H1 (cell line): ENCODE measurements around the gene MAP4K4. TPM values are rescaled to one million over a fixed set of nuclear protein-coding genes. Genes with fewer than 3 reads are reported as not detected.

ENCODE experiments used
- CTCF ChIA-PET: fragments of 300-600 bp; sonication (Branson Sonifier 250); formaldehyde crosslinking; loops from one replicate; lab custom pipeline; 2021; ENCODE audit not compliant: partially characterized antibody; lab: Charles Lee
- POLR2A ChIA-PET: fragments of 300-600 bp; sonication (Branson Sonifier 250); formaldehyde crosslinking; loops from one replicate; lab custom pipeline; 2021; ENCODE audit warnings: inconsistent platforms; ENCODE audit not compliant: partially characterized antibody; lab: Charles Lee
- DNase-seq, 2 experiments: peaks; one replicate each; pipeline versions ENCODE4 v3.0.0 to v3.0.0-alpha.2; 2010 to 2022; ENCODE audit warnings: low spot score in 2 of 2, low read depth in 1 of 2, mixed read lengths in 1 of 2
- FAIRE-seq: peaks from 2 replicates; lab custom pipeline; 2011; peaks lifted over from hg19 to GRCh38; lab: Jason Lieb, UNC
- H2AFZ ChIP-seq: 2 replicates; pipeline ENCODE4 v1.8.1; 2012; ENCODE audit warnings: low read length, inconsistent platforms
- H2AK5ac ChIP-seq: 2 replicates; pipeline ENCODE4 v1.6.1; 2013; ENCODE audit warnings: low read depth, low read length
- H2BK120ac ChIP-seq: replicated peaks from 2 replicates; pipeline ENCODE3; 2013; ENCODE audit warnings: low read depth, low read length, inconsistent platforms
- H2BK12ac ChIP-seq: 2 replicates; pipeline ENCODE4 v1.6.1; 2013; ENCODE audit warnings: low read depth, low read length
- H2BK15ac ChIP-seq: 2 replicates; pipeline ENCODE4 v1.6.1; 2013; ENCODE audit warnings: low read length
- H2BK20ac ChIP-seq: 2 replicates; pipeline ENCODE4 v1.6.1; 2013; ENCODE audit warnings: low read length
- H2BK5ac ChIP-seq: 2 replicates; pipeline ENCODE4 v1.6.1; 2013; ENCODE audit warnings: low read depth, low read length
- H3K14ac ChIP-seq: 2 replicates; pipeline ENCODE4 v1.6.1; 2013; ENCODE audit warnings: inconsistent platforms; ENCODE audit not compliant: insufficient read length
- H3K18ac ChIP-seq: 2 replicates; pipeline ENCODE4 v1.6.1; 2013; ENCODE audit warnings: low read length; ENCODE audit errors: extremely low read depth
- H3K23ac ChIP-seq: 2 replicates; pipeline ENCODE4 v1.6.1; 2013; ENCODE audit warnings: inconsistent platforms; ENCODE audit not compliant: insufficient read length
- H3K23me2 ChIP-seq: 2 replicates; pipeline ENCODE4 v1.6.1; 2013; ENCODE audit warnings: low read depth, low read length
- H3K27ac ChIP-seq: 2 replicates; pipeline ENCODE4 v1.6.1; 2011; ENCODE audit warnings: low read depth, low read length, inconsistent platforms
- H3K27me3 ChIP-seq, 4 experiments: replicated peaks in 1 of 4; 1 replicate in 1 of 4; 2 replicates in 3 of 4; pipeline versions ENCODE4 v1.6.1 to v1.8.1; 2011 to 2013; ENCODE audit warnings: low read length in 3 of 4, mild to moderate bottlenecking in 3 of 4, inconsistent platforms in 2 of 4, mixed read lengths in 2 of 4, moderate library complexity in 1 of 4; ENCODE audit not compliant: control insufficient read depth in 3 of 4, insufficient read depth in 3 of 4; ENCODE audit errors: extremely low read depth in 1 of 4
- H3K36me3 ChIP-seq, 4 experiments: 2 replicates each; pipeline versions ENCODE4 v1.6.1 to v1.8.1; 2011 to 2013; ENCODE audit warnings: mild to moderate bottlenecking in 4 of 4, low read length in 3 of 4, moderate library complexity in 2 of 4, control low read depth in 1 of 4, inconsistent platforms in 1 of 4; ENCODE audit not compliant: insufficient read depth in 4 of 4, control insufficient read depth in 2 of 4
- H3K4ac ChIP-seq: replicated peaks from 2 replicates; pipeline ENCODE3; 2013; ENCODE audit warnings: low read length, low read depth, mixed read lengths, inconsistent platforms; ENCODE audit not compliant: insufficient read length
- H3K4me1 ChIP-seq, 4 experiments: replicated peaks in 1 of 4; 1 replicate in 1 of 4; 2 replicates in 3 of 4; pipeline versions ENCODE4 v1.6.1 to v1.8.1; 2011 to 2013; ENCODE audit warnings: low read length in 3 of 4, inconsistent platforms in 2 of 4, mixed read lengths in 1 of 4; ENCODE audit not compliant: insufficient read depth in 4 of 4, control insufficient read depth in 3 of 4
- H3K4me2 ChIP-seq, 2 experiments: 2 replicates each; pipeline versions ENCODE4 v1.6.1 to v1.8.1; 2011 to 2013; ENCODE audit warnings: low read depth in 2 of 2, low read length in 2 of 2, control low read depth in 1 of 2, inconsistent platforms in 1 of 2, mild to moderate bottlenecking in 1 of 2; ENCODE audit not compliant: insufficient read depth in 1 of 2
- H3K4me3 ChIP-seq, 4 experiments: fragments of 200-600, 300-600 bp in 1 of 4; sonication (generic), shearing (Covaris generic), sonication (Bioruptor Twin) in 1 of 4; 2 replicates each; pipeline versions ENCODE4 v1.5.1 to v1.8.1; 2011 to 2016; ENCODE audit warnings: low read length in 4 of 4, low read depth in 3 of 4, control low read depth in 2 of 4, inconsistent platforms in 2 of 4, mild to moderate bottlenecking in 2 of 4, mixed read lengths in 1 of 4, moderate library complexity in 1 of 4; ENCODE audit not compliant: insufficient read depth in 2 of 4; ENCODE audit errors: extremely low read depth in 1 of 4
- H3K56ac ChIP-seq: replicated peaks from 2 replicates; pipeline ENCODE3; 2013; ENCODE audit warnings: low read depth, mild to moderate bottlenecking, mixed read lengths, low read length, inconsistent platforms; ENCODE audit not compliant: insufficient read length
- H3K79me1 ChIP-seq: 2 replicates; pipeline ENCODE4 v1.6.1; 2013; ENCODE audit warnings: low read depth, low read length, control low read depth
- H3K79me2 ChIP-seq, 2 experiments: 2 replicates each; pipeline versions ENCODE4 v1.6.1 to v1.8.1; 2012 to 2013; ENCODE audit warnings: low read length in 2 of 2, mild to moderate bottlenecking in 2 of 2, inconsistent platforms in 1 of 2; ENCODE audit not compliant: insufficient read depth in 2 of 2, control insufficient read depth in 1 of 2
- H3K9ac ChIP-seq, 4 experiments: replicated peaks in 1 of 4; 1 replicate in 1 of 4; 2 replicates in 3 of 4; pipeline versions ENCODE4 v1.6.1 to v1.8.1; 2011 to 2013; ENCODE audit warnings: low read depth in 3 of 4, low read length in 3 of 4, control low read depth in 2 of 4, mild to moderate bottlenecking in 2 of 4, moderate library complexity in 2 of 4, inconsistent platforms in 1 of 4; ENCODE audit errors: extremely low read depth in 1 of 4
- H3K9me3 ChIP-seq, 2 experiments: 2 replicates each; pipeline versions ENCODE4 v1.6.1 to v1.8.1; 2012 to 2013; ENCODE audit warnings: mild to moderate bottlenecking in 2 of 2, moderate library complexity in 2 of 2, control low read depth in 1 of 2, inconsistent platforms in 1 of 2, low read depth in 1 of 2, low read length in 1 of 2, mixed read lengths in 1 of 2; ENCODE audit not compliant: insufficient read depth in 2 of 2
- H4K20me1 ChIP-seq, 2 experiments: replicated peaks in 1 of 2; 2 replicates each; pipeline versions ENCODE3 to v1.8.1; 2011 to 2013; ENCODE audit warnings: inconsistent platforms in 2 of 2, low read length in 2 of 2, mild to moderate bottlenecking in 1 of 2; ENCODE audit not compliant: insufficient read depth in 2 of 2, control insufficient read depth in 1 of 2
- H4K5ac ChIP-seq: 2 replicates; pipeline ENCODE4 v1.6.1; 2013; ENCODE audit warnings: low read length, low read depth, mixed read lengths, inconsistent platforms; ENCODE audit not compliant: insufficient read length
- H4K8ac ChIP-seq: 2 replicates; pipeline ENCODE4 v1.8.0; 2013; ENCODE audit warnings: mild to moderate bottlenecking, moderate library complexity, low read length, inconsistent platforms; ENCODE audit not compliant: insufficient read depth; ENCODE audit errors: extremely low read depth
- H4K91ac ChIP-seq: replicated peaks from 2 replicates; pipeline ENCODE3; 2013; ENCODE audit warnings: low read length, mixed read lengths, inconsistent platforms; ENCODE audit not compliant: insufficient read length
- CHD1 ChIP-seq: IDR thresholded peaks from 2 replicates; pipeline ENCODE4 v1.6.1; 2012; ENCODE audit warnings: low read depth, low read length, improper control_type of control experiment
- CTCF ChIP-seq, 3 experiments: IDR thresholded peaks; 1 replicate in 2 of 3; 2 replicates in 1 of 3; pipeline versions ENCODE4 v1.5.1 to v1.6.1; 2011; ENCODE audit warnings: low read length in 3 of 3, mild to moderate bottlenecking in 3 of 3, inconsistent platforms in 2 of 3, low read depth in 1 of 3, moderate library complexity in 1 of 3; ENCODE audit not compliant: insufficient read depth in 1 of 3; ENCODE audit errors: control extremely low read depth in 1 of 3
- EZH2 ChIP-seq: fragments of 200-600 bp; sonication (generic); IDR thresholded peaks from 2 replicates; pipeline ENCODE4 v1.7.1; 2012; ENCODE audit warnings: low read depth, mild to moderate bottlenecking, moderate library complexity, low read length, inconsistent platforms; ENCODE audit not compliant: severe bottlenecking
- FOSL1 ChIP-seq: IDR thresholded peaks from 2 replicates; pipeline ENCODE4 v1.6.1; 2011; ENCODE audit warnings: mild to moderate bottlenecking, low read depth, low read length, moderate library complexity; ENCODE audit not compliant: insufficient read depth
- KDM4A ChIP-seq: IDR thresholded peaks from one replicate; pipeline ENCODE4 v1.7.1; 2012; ENCODE audit warnings: low read depth, mild to moderate bottlenecking, moderate library complexity, low read length, inconsistent platforms; ENCODE audit not compliant: severe bottlenecking
- RBBP5 ChIP-seq: IDR thresholded peaks from 2 replicates; pipeline ENCODE4 v1.7.1; 2012; ENCODE audit warnings: low read depth, mild to moderate bottlenecking, inconsistent platforms, low read length, moderate library complexity, borderline replicate concordance
- RFX5 ChIP-seq: IDR thresholded peaks from 2 replicates; pipeline ENCODE4 v1.6.1; 2011; ENCODE audit warnings: low read depth, low read length, improper control_type of control experiment, borderline replicate concordance
- SP1 ChIP-seq: IDR thresholded peaks from 2 replicates; pipeline ENCODE4 v1.6.1; 2011; ENCODE audit warnings: low read depth, low read length
- WGBS, 2 experiments: shearing (Covaris generic) in 1 of 2; methylation state at CpG; one replicate each; pipeline versions ENCODE4 v1.1.6 to v1.1.7; 2013 to 2015; ENCODE audit warnings: low lambda C conversion rate in 2 of 2, mixed read lengths in 2 of 2, inconsistent platforms in 1 of 2, low coverage in 1 of 2, missing lambda C conversion rate in 1 of 2; ENCODE audit not compliant: insufficient replicate concordance in 2 of 2, insufficient coverage in 1 of 2, insufficient read length in 1 of 2; ENCODE audit errors: extremely low coverage in 1 of 2, missing lambda C conversion rate in 1 of 2; 5-methylcytosine and 5-hydroxymethylcytosine counted together
- polyA plus RNA-seq, 7 experiments: library from polyadenylated mRNA; depleted of rRNA in 3 of 7; stranded (reverse) in 5 of 7; unstranded in 2 of 7; fragments of >200 nt in 5 of 7; fragments of 200-250 nt in 2 of 7; gene quantifications; 1 replicate in 5 of 7; 2 replicates in 1 of 7; 4 replicates in 1 of 7; pipeline versions ENCODE4 v1.2.1 to v1.2.3, GENCODE V29; 2011 to 2013; ENCODE audit warnings: missing spikeins in 2 of 7, mixed read lengths in 2 of 7
- total RNA-seq: library from RNA; stranded (reverse); fragmentation: NEBNext Ultra II Directional; extraction: Animal tissue kit (Norgen Biotek cat#: 25700); gene quantifications from 2 replicates; pipeline ENCODE4 v1.2.1, GENCODE V29; 2021

The MAP4K4 gene
- total and polyA plus RNA-seq, 2 of the 8 experiments (the other 6 are each of a cell fraction or from before 2014, with no cell fraction given): 53.2 to 138 TPM

GRCh38 chr2:101843048-101843447 lies 145.5 kb downstream of the MAP4K4 start:
- WGBS, 2 experiments: 95% methylated on average over 2 of the region's 2 CpGs; no CpG with 5 or more reads in 1 of the 2 experiments
- TF ChIP-seq KDM4A: no peak
- no peak for TF ChIP-seq RFX5
- TF ChIP-seq FOSL1: no peak
- no peak for TF ChIP-seq CTCF (IDR thresholded peaks at IDR 0.05; ENCODE audit: control extremely low read depth in 1 of 3, insufficient read depth in 1 of 3, low read depth in 1 of 3, low read length in 3 of 3)
- TF ChIP-seq EZH2: no peak
- TF ChIP-seq SP1: no peak
- TF ChIP-seq RBBP5: no peak
- TF ChIP-seq CHD1: no peak
- no peak overlapping the region for H3K27ac ChIP-seq
- no peaks in the 10 kb centered on the region for H3K27me3 ChIP-seq
- H3K9ac ChIP-seq: no peak overlapping the region
- no peak overlapping the region for H3K14ac ChIP-seq
- no peak overlapping the region for H4K91ac ChIP-seq
- H3K4me3 ChIP-seq: no peak overlapping the region
- POLR2A ChIA-PET: no interaction called here
- H3K79me2 ChIP-seq: no peaks in the 10 kb centered on the region
- no peak overlapping the region for H3K4ac ChIP-seq
- no peak overlapping the region for H2AK5ac ChIP-seq
- H3K4me1 ChIP-seq: no peaks in the 10 kb centered on the region
- H3K56ac ChIP-seq: no peak overlapping the region
- no peak for FAIRE-seq
- H3K36me3 ChIP-seq: peaks cover 12 to 71% (median 50%) of the 10 kb centered on the region in 4 experiments; a peak in 7 of 8 replicates
- no peak overlapping the region for H4K5ac ChIP-seq
- H2BK20ac ChIP-seq: no peak overlapping the region
- H3K18ac ChIP-seq: no peak overlapping the region
- H4K8ac ChIP-seq: no peak overlapping the region
- no peak overlapping the region for H3K4me2 ChIP-seq
- no peaks in the 10 kb centered on the region; the same call in 1 of the 2 replicates for H3K23me2 ChIP-seq
- no peak overlapping the region for H2BK15ac ChIP-seq
- peaks cover 1 to 2% of the 10 kb centered on the region in 2 experiments for H4K20me1 ChIP-seq
- no peak overlapping the region for H2BK12ac ChIP-seq
- no peak for DNase-seq
- H2AFZ ChIP-seq: no peak overlapping the region
- H2BK5ac ChIP-seq: no peak overlapping the region
- CTCF ChIA-PET: no interaction called here
- H3K9me3 ChIP-seq: no peaks in the 10 kb centered on the region
- no peak overlapping the region for H3K23ac ChIP-seq
- H2BK120ac ChIP-seq: no peak overlapping the region
- no peaks in the 10 kb centered on the region for H3K79me1 ChIP-seq
